HG02798 (cell line): ENCODE data around the gene CRIM1.

Experiments
- ATAC-seq: cut with Tn5 transposase; IDR thresholded peaks from one replicate; pipeline ENCODE4 v1.9.1; 2021; ENCODE audit warnings: mild to moderate bottlenecking; ENCODE audit not compliant: unreplicated experiment, poor library complexity

The CRIM1 gene

GRCh38 chr2:36502081-36502480, 146.5 kb downstream of the CRIM1 start:
- ATAC-seq = no peak

GRCh38 chr2:36507408-36507812, 151.8 kb downstream of the CRIM1 start:
- ATAC-seq = peak; percentile 87

- ATAC-seq = no peak
These were observed 153.5 kb downstream of the CRIM1 start for GRCh38 chr2:36509075-36509474.

- peak; percentile 63 for ATAC-seq
These were observed 156.5 kb downstream of the CRIM1 start for GRCh38 chr2:36511858-36512603.

GRCh38 chr2:36512705-36513104, 157.1 kb downstream of the CRIM1 start:
- ATAC-seq = no peak

GRCh38 chr2:36513661-36514060, 158.1 kb downstream of the CRIM1 start:
- ATAC-seq = no peak

GRCh38 chr2:36515538-36515937, 160.0 kb downstream of the CRIM1 start:
- no peak for ATAC-seq

GRCh38 chr2:36516136-36516870, 160.7 kb downstream of the CRIM1 start:
- ATAC-seq = no peak

GRCh38 chr2:36520431-36520830, 164.9 kb downstream of the CRIM1 start:
- ATAC-seq = no peak

- no peak for ATAC-seq
These were observed 167.6 kb downstream of the CRIM1 start for GRCh38 chr2:36523153-36523552.

- ATAC-seq = no peak
These were observed 169.7 kb downstream of the CRIM1 start for GRCh38 chr2:36525245-36525644.

GRCh38 chr2:36526226-36526625, 170.6 kb downstream of the CRIM1 start:
- ATAC-seq = no peak

- peak; percentile 91 for ATAC-seq
These were observed 172.7 kb downstream of the CRIM1 start for GRCh38 chr2:36528274-36528673.

GRCh38 chr2:36528766-36529392, 173.3 kb downstream of the CRIM1 start:
- peak; percentile 34 for ATAC-seq

GRCh38 chr2:36530178-36530982, 174.8 kb downstream of the CRIM1 start:
- peak; percentile 53 for ATAC-seq

- no peak for ATAC-seq
These were observed 175.4 kb downstream of the CRIM1 start for GRCh38 chr2:36530983-36531354.

- no peak for ATAC-seq
These were observed 178.8 kb downstream of the CRIM1 start for GRCh38 chr2:36534275-36534799.

GRCh38 chr2:36535099-36535498, 179.5 kb downstream of the CRIM1 start:
- ATAC-seq = no peak

- no peak for ATAC-seq
These were observed 181.2 kb downstream of the CRIM1 start for GRCh38 chr2:36536776-36537175.

GRCh38 chr2:36538335-36538734, 182.8 kb downstream of the CRIM1 start:
- ATAC-seq = no peak
